PFSK-1 (cell line): Measurements from ENCODE around the gene CXCR3.

Source experiments
- FOXP2 ChIP-seq: optimal IDR thresholded peaks from 2 replicates; pipeline ENCODE3; 2011; ENCODE audit warnings: borderline replicate concordance, control low read depth, inconsistent platforms; ENCODE audit not compliant: insufficient read depth; ENCODE audit errors: extremely low read length, extremely low read depth
- POLR2AphosphoS5 ChIP-seq: IDR thresholded peaks from 2 replicates; pipeline ENCODE4 v1.6.1; 2012; ENCODE audit warnings: low read depth, mild to moderate bottlenecking, control low read depth, low read length, moderate library complexity
- SIN3A ChIP-seq: IDR thresholded peaks from 2 replicates; pipeline ENCODE4 v1.6.1; 2012; ENCODE audit warnings: mild to moderate bottlenecking, low read length, moderate library complexity, borderline replicate concordance; ENCODE audit not compliant: insufficient read depth
- TAF1 ChIP-seq: IDR thresholded peaks from 2 replicates; pipeline ENCODE4 v1.6.1; 2012; ENCODE audit warnings: low read length, control low read depth, borderline replicate concordance; ENCODE audit not compliant: insufficient read depth
- TF ChIP-seq, protein P1 (sequence below), 2 experiments: IDR thresholded peaks; 2 replicates each; pipeline versions ENCODE4 v1.6.1 to v1.8.0; 2011 to 2012; ENCODE audit warnings: low read depth in 2 of 2, low read length in 2 of 2, control low read depth in 1 of 2, inconsistent platforms in 1 of 2, mild to moderate bottlenecking in 1 of 2, moderate library complexity in 1 of 2; ENCODE audit not compliant: insufficient read depth in 1 of 2

CXCR3 gene

DNA sequence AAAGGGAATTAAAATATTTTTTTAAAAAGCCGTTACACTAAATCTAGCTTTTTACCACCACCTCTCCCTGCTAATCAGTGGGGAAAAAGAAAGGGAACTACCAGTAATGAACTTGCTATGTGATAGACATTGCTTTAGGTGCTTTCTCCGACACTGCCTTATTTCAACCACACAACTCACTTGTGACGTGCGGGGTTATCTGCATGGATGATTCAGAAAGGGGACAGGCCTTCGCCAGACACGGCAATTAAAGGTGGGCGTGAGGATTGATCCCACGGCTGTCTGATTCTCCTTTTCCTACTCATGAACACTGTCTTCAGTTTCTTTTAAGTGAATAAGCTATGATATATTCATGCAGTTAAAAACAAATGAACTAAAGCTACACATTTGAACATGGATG is 882 bp upstream of the CXCR3 start:
- TF ChIP-seq, protein P1, sequence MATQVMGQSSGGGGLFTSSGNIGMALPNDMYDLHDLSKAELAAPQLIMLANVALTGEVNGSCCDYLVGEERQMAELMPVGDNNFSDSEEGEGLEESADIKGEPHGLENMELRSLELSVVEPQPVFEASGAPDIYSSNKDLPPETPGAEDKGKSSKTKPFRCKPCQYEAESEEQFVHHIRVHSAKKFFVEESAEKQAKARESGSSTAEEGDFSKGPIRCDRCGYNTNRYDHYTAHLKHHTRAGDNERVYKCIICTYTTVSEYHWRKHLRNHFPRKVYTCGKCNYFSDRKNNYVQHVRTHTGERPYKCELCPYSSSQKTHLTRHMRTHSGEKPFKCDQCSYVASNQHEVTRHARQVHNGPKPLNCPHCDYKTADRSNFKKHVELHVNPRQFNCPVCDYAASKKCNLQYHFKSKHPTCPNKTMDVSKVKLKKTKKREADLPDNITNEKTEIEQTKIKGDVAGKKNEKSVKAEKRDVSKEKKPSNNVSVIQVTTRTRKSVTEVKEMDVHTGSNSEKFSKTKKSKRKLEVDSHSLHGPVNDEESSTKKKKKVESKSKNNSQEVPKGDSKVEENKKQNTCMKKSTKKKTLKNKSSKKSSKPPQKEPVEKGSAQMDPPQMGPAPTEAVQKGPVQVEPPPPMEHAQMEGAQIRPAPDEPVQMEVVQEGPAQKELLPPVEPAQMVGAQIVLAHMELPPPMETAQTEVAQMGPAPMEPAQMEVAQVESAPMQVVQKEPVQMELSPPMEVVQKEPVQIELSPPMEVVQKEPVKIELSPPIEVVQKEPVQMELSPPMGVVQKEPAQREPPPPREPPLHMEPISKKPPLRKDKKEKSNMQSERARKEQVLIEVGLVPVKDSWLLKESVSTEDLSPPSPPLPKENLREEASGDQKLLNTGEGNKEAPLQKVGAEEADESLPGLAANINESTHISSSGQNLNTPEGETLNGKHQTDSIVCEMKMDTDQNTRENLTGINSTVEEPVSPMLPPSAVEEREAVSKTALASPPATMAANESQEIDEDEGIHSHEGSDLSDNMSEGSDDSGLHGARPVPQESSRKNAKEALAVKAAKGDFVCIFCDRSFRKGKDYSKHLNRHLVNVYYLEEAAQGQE (IDR thresholded peaks at IDR 0.05; ENCODE audit: insufficient read depth in 1 of 2, low read depth in 2 of 2, low read length in 2 of 2): no peak
- no peak for TF ChIP-seq FOXP2
- TF ChIP-seq POLR2AphosphoS5: no peak
- no peak for TF ChIP-seq TAF1
- TF ChIP-seq SIN3A: no peak

DNA sequence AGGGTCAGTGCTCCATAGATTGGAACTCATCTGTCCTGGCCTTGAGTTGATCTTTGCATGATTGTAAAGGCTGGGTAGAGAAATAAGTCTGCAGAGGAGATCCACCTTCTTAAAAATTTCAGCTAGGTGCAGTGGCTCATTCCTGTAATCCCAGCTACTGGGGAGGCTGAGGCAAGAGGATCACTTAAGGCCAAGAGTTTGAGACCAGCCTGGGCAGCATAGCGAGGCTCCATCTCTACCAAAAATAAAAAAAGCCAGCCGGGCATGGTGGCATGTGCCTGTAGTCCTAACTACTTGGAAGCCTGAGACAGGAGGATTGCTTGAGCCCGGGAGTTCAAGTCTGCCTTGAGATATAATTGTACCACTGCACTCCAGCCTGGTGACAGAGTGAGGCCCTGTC is 476 bp upstream of the CXCR3 start:
- TF ChIP-seq POLR2AphosphoS5: no peak
- no peak for TF ChIP-seq FOXP2
- no peak for TF ChIP-seq SIN3A

DNA sequence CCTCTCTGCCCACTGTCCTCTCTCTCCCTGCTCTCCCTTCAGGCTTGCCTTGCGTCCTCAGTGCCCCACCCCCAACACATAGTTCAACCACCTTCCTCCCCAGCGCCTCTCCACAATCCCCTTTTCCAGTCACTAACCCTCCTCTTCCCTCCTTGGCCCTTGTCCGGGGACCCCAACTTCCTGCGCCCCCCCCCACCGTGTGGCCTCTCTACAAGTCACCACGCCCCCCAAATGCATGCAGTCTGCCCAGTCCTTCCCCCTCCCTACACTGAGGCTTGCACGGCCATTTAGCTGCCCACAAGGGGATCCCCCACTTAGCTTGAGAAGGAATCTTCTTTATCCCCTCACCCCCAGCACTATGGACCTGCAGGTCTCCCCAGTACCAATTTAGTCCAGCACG is 569 bp downstream of the CXCR3 start:
- TF ChIP-seq, protein P1 (IDR thresholded peaks at IDR 0.05; ENCODE audit: insufficient read depth in 1 of 2, low read depth in 2 of 2, low read length in 2 of 2): no peak
- no peak for TF ChIP-seq POLR2AphosphoS5
- no peak for TF ChIP-seq SIN3A
- no peak for TF ChIP-seq TAF1
- TF ChIP-seq FOXP2: no peak

DNA sequence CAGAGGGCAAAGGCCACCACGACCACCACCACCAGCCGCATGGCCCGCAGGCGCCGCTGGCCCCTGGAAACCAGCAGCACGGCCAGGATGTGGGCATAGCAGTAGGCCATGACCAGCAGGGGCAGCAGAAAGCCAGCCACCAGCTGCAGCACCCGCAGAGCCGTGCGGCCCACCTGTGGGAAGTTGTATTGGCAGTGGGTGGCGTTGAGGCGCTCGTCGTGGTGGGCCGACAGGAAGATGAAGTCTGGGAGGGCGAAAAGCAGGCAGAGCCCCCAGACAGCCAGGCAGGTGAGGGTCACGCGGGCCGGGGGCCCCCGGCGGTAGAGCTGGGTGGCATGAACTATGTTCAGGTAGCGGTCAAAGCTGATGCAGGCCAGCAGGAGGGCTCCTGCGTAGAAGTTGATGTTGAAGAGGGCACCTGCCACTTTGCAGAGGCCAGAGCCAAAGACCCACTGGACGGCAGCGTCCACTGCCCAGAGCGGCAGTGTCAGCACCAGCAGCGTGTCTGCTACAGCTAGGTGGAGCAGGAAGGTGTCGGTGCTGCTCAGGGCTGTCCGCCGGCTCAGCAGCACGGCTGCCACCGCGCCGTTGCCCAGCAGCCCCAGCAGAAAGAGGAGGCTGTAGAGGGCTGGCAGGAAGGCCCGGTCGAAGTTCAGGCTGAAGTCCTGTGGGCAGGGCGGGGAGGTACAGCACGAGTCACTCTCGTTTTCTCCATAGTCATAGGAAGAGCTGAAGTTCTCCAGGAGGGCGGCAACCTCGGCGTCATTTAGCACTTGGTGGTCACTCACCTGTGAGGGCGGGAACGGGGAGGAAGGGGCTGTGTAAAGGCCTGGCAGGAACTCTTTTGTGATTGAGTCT is 1.4 kb downstream of the CXCR3 start:
- no peak for TF ChIP-seq POLR2AphosphoS5
- TF ChIP-seq, protein P1 (IDR thresholded peaks at IDR 0.05; ENCODE audit: insufficient read depth in 1 of 2, low read depth in 2 of 2, low read length in 2 of 2): no peak
- TF ChIP-seq TAF1: no peak
- no peak for TF ChIP-seq SIN3A
- no peak for TF ChIP-seq FOXP2

DNA sequence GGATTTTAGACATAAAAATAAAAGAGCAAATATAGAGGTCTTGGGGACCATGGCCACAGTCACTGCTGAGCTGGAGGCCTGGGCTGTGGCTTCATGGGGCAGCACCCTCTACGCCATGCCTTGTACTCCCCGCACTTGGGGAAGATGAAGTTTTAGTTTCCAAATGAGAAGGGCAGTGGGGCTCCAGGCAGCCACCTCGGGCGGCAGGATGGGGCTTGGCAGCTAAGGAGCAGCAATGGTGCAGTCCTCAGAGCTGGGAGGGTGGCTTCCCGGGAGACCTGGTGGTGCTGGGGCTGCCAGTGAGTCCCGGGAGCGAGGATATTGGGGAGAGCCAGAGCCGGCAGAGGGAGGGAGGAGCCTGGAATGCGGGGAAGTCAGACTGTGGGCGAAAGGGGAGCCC is 2.4 kb downstream of the CXCR3 start:
- TF ChIP-seq SIN3A: no peak
- no peak for TF ChIP-seq POLR2AphosphoS5
- TF ChIP-seq FOXP2: no peak
- TF ChIP-seq, protein P1 (IDR thresholded peaks at IDR 0.05; ENCODE audit: insufficient read depth in 1 of 2, low read depth in 2 of 2, low read length in 2 of 2): no peak
- no peak for TF ChIP-seq TAF1
